PFSK-1 (cell line): ENCODE results near the gene TRAF3IP3.
A peak's percentile ranks its signal among the peaks of the same experiment; 100 is the strongest.

Source experiments
- FOXP2 ChIP-seq: optimal IDR thresholded peaks from 2 replicates; pipeline ENCODE3; 2011; ENCODE audit warnings: borderline replicate concordance, control low read depth, inconsistent platforms; ENCODE audit not compliant: insufficient read depth; ENCODE audit errors: extremely low read length, extremely low read depth
- POLR2AphosphoS5 ChIP-seq: IDR thresholded peaks from 2 replicates; pipeline ENCODE4 v1.6.1; 2012; ENCODE audit warnings: low read depth, mild to moderate bottlenecking, control low read depth, low read length, moderate library complexity
- SIN3A ChIP-seq: IDR thresholded peaks from 2 replicates; pipeline ENCODE4 v1.6.1; 2012; ENCODE audit warnings: mild to moderate bottlenecking, low read length, moderate library complexity, borderline replicate concordance; ENCODE audit not compliant: insufficient read depth
- TAF1 ChIP-seq: IDR thresholded peaks from 2 replicates; pipeline ENCODE4 v1.6.1; 2012; ENCODE audit warnings: low read length, control low read depth, borderline replicate concordance; ENCODE audit not compliant: insufficient read depth
- TF ChIP-seq, protein P1 (sequence below), 2 experiments: IDR thresholded peaks; 2 replicates each; pipeline versions ENCODE4 v1.6.1 to v1.8.0; 2011 to 2012; ENCODE audit warnings: low read depth in 2 of 2, low read length in 2 of 2, control low read depth in 1 of 2, inconsistent platforms in 1 of 2, mild to moderate bottlenecking in 1 of 2, moderate library complexity in 1 of 2; ENCODE audit not compliant: insufficient read depth in 1 of 2

The TRAF3IP3 gene

DNA sequence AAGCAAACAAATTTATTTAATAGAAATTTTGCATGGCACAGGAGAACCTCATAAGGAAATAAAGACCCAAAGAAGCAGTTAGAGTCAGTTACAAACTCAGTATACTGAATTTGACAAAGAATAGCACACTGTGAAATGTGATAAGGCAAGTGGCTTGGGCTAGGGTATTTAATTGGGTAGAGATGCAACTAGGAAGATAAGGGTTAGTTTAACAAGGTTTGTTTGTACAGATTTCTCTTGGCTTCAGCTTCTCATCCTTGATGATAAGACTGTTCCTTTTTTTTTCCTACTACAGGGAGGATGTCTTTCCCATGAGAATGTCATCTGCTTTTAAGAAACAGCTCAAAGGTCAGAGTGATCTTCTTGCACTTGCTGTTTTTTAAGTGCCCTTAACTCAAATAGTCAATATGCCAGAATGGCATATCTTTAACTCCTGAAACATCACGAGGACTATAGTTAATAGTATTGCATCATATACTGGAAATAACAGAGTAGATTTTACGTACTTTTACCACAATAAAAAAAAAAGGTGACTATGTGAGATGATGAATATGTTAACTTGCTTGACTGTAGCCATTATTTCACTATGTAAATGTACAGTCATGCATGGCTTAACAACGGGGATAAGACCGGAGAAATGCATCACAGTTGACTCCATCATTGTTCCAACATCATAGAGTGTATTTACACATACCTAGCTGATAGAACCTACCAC lies 9.2 kb upstream of the TRAF3IP3 start:
- TF ChIP-seq POLR2AphosphoS5 (no peak), TAF1 (no peak), FOXP2 (no peak), SIN3A (no peak)
- TF ChIP-seq, protein P1, sequence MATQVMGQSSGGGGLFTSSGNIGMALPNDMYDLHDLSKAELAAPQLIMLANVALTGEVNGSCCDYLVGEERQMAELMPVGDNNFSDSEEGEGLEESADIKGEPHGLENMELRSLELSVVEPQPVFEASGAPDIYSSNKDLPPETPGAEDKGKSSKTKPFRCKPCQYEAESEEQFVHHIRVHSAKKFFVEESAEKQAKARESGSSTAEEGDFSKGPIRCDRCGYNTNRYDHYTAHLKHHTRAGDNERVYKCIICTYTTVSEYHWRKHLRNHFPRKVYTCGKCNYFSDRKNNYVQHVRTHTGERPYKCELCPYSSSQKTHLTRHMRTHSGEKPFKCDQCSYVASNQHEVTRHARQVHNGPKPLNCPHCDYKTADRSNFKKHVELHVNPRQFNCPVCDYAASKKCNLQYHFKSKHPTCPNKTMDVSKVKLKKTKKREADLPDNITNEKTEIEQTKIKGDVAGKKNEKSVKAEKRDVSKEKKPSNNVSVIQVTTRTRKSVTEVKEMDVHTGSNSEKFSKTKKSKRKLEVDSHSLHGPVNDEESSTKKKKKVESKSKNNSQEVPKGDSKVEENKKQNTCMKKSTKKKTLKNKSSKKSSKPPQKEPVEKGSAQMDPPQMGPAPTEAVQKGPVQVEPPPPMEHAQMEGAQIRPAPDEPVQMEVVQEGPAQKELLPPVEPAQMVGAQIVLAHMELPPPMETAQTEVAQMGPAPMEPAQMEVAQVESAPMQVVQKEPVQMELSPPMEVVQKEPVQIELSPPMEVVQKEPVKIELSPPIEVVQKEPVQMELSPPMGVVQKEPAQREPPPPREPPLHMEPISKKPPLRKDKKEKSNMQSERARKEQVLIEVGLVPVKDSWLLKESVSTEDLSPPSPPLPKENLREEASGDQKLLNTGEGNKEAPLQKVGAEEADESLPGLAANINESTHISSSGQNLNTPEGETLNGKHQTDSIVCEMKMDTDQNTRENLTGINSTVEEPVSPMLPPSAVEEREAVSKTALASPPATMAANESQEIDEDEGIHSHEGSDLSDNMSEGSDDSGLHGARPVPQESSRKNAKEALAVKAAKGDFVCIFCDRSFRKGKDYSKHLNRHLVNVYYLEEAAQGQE (IDR thresholded peaks at IDR 0.05; ENCODE audit: insufficient read depth in 1 of 2, low read depth in 2 of 2, low read length in 2 of 2), result no peak

DNA sequence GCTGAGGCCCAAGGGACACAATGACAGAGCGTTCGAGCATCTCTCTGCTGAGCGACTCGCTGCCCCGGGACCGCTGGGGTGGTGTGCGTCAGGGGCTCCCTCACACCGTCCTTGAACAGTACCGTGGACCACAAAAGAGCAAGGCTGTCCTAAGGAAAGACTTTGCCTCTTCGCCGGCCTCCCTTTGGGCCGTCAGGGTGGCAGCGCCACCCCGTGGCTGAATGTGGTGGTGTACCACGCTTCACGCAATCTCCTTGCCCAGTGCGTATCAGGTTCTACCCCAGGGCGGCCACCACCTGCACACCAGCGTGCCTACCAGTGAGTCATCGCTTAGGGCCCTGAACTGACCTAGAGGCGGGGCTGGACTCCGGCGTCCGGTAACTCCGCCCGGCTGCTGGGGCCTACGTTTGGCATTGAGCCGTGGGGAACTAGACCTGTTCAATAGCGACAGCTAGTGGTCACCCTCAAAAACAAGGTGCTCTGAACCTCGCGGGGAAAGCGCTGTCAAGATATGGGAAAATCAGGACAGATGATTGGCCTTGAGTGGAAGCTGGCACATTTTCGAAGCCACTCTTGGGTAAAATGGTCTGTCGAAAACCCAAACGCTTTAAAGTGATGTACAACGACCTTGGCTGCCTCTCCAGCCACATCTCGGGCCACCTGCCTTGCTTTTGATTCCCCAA lies 8.1 kb upstream of the TRAF3IP3 start:
- TF ChIP-seq SIN3A (no peak), FOXP2 (peak; percentile 90), POLR2AphosphoS5 (no peak), TAF1 (no peak)
- TF ChIP-seq, protein P1 (IDR thresholded peaks at IDR 0.05; ENCODE audit: insufficient read depth in 1 of 2, low read depth in 2 of 2, low read length in 2 of 2), result peak; percentile 44 to 66; a peak in 3 of 4 replicates

DNA sequence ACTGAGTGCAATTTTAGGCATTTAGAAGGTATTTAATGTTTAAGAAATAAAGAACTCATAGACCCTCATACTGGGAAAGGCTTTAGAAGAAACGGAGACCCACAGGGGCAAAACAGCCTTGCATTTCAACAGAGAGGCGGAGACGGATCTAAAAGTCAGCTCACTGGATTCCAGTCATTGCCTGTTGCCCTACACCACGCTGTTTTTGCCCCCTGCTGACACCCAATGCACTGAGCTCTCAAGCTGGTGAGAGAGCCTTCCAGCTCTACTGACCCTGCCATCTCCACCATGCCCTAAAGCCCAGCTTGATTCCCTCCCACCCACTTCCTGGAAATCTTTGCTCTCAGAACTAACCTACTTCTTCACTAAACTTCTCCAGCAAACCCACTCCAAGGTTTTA lies 7.2 kb upstream of the TRAF3IP3 start:
- no peak for TF ChIP-seq TAF1
- TF ChIP-seq, protein P1 (IDR thresholded peaks at IDR 0.05; ENCODE audit: insufficient read depth in 1 of 2, low read depth in 2 of 2, low read length in 2 of 2), result no peak
- TF ChIP-seq SIN3A, result no peak
- no peak for TF ChIP-seq FOXP2
- TF ChIP-seq POLR2AphosphoS5, result no peak

DNA sequence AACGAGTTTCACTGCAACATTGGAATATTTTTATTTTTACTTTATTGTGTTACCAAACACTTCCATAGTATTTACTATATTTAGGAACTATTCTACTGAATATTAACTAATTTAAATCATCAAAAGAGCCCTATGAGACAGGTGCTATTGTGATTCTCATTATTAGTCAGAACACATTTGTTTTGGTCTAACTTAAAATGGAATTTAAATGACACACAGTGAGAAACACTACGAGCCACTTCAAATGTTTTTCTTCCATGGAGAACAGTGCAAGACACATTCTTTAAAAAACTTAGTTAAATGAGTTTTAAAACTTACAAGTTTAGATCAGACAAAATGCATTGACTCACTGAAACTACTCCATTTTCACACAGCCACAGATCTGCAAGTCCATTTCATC lies 6.6 kb upstream of the TRAF3IP3 start:
- TF ChIP-seq POLR2AphosphoS5 (no peak), TAF1 (no peak), SIN3A (no peak), FOXP2 (no peak)
- TF ChIP-seq, protein P1 (IDR thresholded peaks at IDR 0.05; ENCODE audit: insufficient read depth in 1 of 2, low read depth in 2 of 2, low read length in 2 of 2), result no peak
